ENCODE results near the gene SYT1.

SYT1 gene

GRCh38 chr12:79233341-79233781, 368.8 kb downstream of the SYT1 start:
- H2AFZ ChIP-seq (ENCODE audit: low read depth, low read length, severe bottlenecking), result peak overlapping the region; percentile 17
- no peak for TF ChIP-seq CTCF (IDR thresholded peaks at IDR 0.05; ENCODE audit: insufficient read depth, low read length, poor library complexity, severe bottlenecking)
- no peak for TF ChIP-seq EZH2phosphoT487 (conservative IDR thresholded peaks at IDR 0.05; ENCODE audit: low read length)
- no peak overlapping the region for H3K9ac ChIP-seq (ENCODE audit: low read length)

DNA sequence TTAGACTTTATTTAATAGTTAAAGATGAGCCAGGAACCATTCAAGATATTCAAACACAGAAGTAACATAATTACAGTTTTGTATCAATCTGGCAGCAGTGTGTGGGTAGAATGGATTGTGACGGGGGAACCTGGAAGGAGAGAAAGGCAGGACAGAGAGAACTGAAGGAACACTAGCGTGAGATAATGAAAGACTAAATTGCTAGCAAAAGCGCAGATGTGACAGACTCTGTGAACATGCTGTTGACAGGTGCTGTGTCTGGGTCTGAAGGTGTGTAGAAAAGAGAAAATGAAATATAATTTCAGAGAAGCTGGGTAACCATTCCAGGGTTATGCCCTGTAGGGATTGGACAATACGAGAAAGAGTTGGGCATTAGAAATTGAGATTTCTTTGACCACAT, 372.3 kb downstream of the SYT1 start:
- no peak overlapping the region for H3K4me3 ChIP-seq (ENCODE audit: insufficient read depth, low read length, poor library complexity, severe bottlenecking)
- no peaks in the 10 kb centered on the region for H4K20me1 ChIP-seq (ENCODE audit: low read depth, low read length)
- no peak overlapping the region for H3K4me2 ChIP-seq (ENCODE audit: low read depth, low read length, poor library complexity, severe bottlenecking)
- H3K9me3 ChIP-seq (ENCODE audit: insufficient read depth, low read length), result no peaks in the 10 kb centered on the region
- no peaks in the 10 kb centered on the region for H3K9me2 ChIP-seq (replicated peaks; ENCODE audit: insufficient read depth, low read length)
- no peaks in the 10 kb centered on the region for H3F3A ChIP-seq (ENCODE audit: insufficient read depth)
- no peaks in the 10 kb centered on the region for H3K27me3 ChIP-seq (ENCODE audit: low read length)
- TF ChIP-seq CTCF (IDR thresholded peaks at IDR 0.05; ENCODE audit: insufficient read depth, low read length, poor library complexity, severe bottlenecking) (no peak), EZH2phosphoT487 (conservative IDR thresholded peaks at IDR 0.05; ENCODE audit: low read length) (no peak)
- H3K9ac ChIP-seq (ENCODE audit: low read length), result no peak overlapping the region
- H2AFZ ChIP-seq (ENCODE audit: low read depth, low read length, severe bottlenecking), result no peak overlapping the region
- no peak overlapping the region for H3K27ac ChIP-seq (ENCODE audit: low read depth, low read length)
- no peaks in the 10 kb centered on the region for H3K79me2 ChIP-seq (ENCODE audit: insufficient read depth, low read length)
- no peaks in the 10 kb centered on the region for H3K36me3 ChIP-seq (ENCODE audit: low read length)

More at GRCh38 chr12:79233341-79233781, 368.8 kb downstream of the SYT1 start:
- no peaks in the 10 kb centered on the region for H3K9me3 ChIP-seq (ENCODE audit: insufficient read depth, low read length)
- no peak overlapping the region for H3K27ac ChIP-seq (ENCODE audit: low read depth, low read length)
- no peaks in the 10 kb centered on the region for H3K79me2 ChIP-seq (ENCODE audit: insufficient read depth, low read length)
- H4K20me1 ChIP-seq (ENCODE audit: low read depth, low read length), result no peaks in the 10 kb centered on the region
- no peaks in the 10 kb centered on the region for H3K27me3 ChIP-seq (ENCODE audit: low read length)
- no peak overlapping the region for H3K4me3 ChIP-seq (ENCODE audit: insufficient read depth, low read length, poor library complexity, severe bottlenecking)
- no peaks in the 10 kb centered on the region for H3F3A ChIP-seq (ENCODE audit: insufficient read depth)
- no peaks in the 10 kb centered on the region for H3K36me3 ChIP-seq (ENCODE audit: low read length)
- H3K4me2 ChIP-seq (ENCODE audit: low read depth, low read length, poor library complexity, severe bottlenecking), result no peak overlapping the region
- H3K9me2 ChIP-seq (replicated peaks; ENCODE audit: insufficient read depth, low read length), result no peaks in the 10 kb centered on the region

GRCh38 chr12:79238246-79238645, 373.7 kb downstream of the SYT1 start:
- Histone ChIP-seq H3K27ac (ENCODE audit: low read depth, low read length) (no peak overlapping the region), H2AFZ (ENCODE audit: low read depth, low read length, severe bottlenecking) (no peak overlapping the region), H3K79me2 (ENCODE audit: insufficient read depth, low read length) (no peaks in the 10 kb centered on the region), H3K4me3 (ENCODE audit: insufficient read depth, low read length, poor library complexity, severe bottlenecking) (no peak overlapping the region), H3F3A (ENCODE audit: insufficient read depth) (no peaks in the 10 kb centered on the region), H3K9ac (ENCODE audit: low read length) (no peak overlapping the region), H3K9me3 (ENCODE audit: insufficient read depth, low read length) (no peaks in the 10 kb centered on the region), H4K20me1 (ENCODE audit: low read depth, low read length) (no peaks in the 10 kb centered on the region), H3K4me2 (ENCODE audit: low read depth, low read length, poor library complexity, severe bottlenecking) (no peak overlapping the region), H3K27me3 (ENCODE audit: low read length) (no peaks in the 10 kb centered on the region), H3K9me2 (replicated peaks; ENCODE audit: insufficient read depth, low read length) (no peaks in the 10 kb centered on the region), H3K36me3 (ENCODE audit: low read length) (no peaks in the 10 kb centered on the region)
- no peak for TF ChIP-seq EZH2phosphoT487 (conservative IDR thresholded peaks at IDR 0.05; ENCODE audit: low read length)
- TF ChIP-seq CTCF (IDR thresholded peaks at IDR 0.05; ENCODE audit: insufficient read depth, low read length, poor library complexity, severe bottlenecking), result no peak
